Smooth muscle cell (in vitro differentiated cells): Measurements from ENCODE around the gene ASAP3. TPM values are rescaled to one million over a fixed set of nuclear protein-coding genes. Genes with fewer than 3 reads are reported as not detected.

Experiments
- DNase-seq: peaks from one replicate; lab custom pipeline; 2025; ENCODE audit not compliant: unreplicated experiment; lab: John Stamatoyannopoulos, UW
- H2AFZ ChIP-seq: fragments of 200-600 bp; sonication (generic); 2 replicates; pipeline ENCODE4 v1.6.0; 2016; ENCODE audit warnings: antibody characterized with exemption, low read depth, mild to moderate bottlenecking
- H3F3A ChIP-seq: fragments of 200-600 bp; sonication (generic); 2 replicates; pipeline ENCODE4 v1.6.0; 2017; ENCODE audit warnings: antibody characterized with exemption, low read depth
- H3K27ac ChIP-seq: fragments of 200-600 bp; sonication (generic); 2 replicates; pipeline ENCODE4 v1.5.1; 2016; ENCODE audit warnings: low read depth, mild to moderate bottlenecking
- H3K27me3 ChIP-seq: fragments of 200-600 bp; sonication (generic); 2 replicates; pipeline ENCODE4 v1.6.1; 2016; ENCODE audit warnings: low read depth, mild to moderate bottlenecking
- H3K36me3 ChIP-seq: fragments of 200-600 bp; sonication (generic); 2 replicates; pipeline ENCODE4 v1.5.1; 2016; ENCODE audit warnings: low read depth
- H3K4me1 ChIP-seq: fragments of 200-600 bp; sonication (generic); 2 replicates; pipeline ENCODE4 v1.5.1; 2016; ENCODE audit warnings: low read depth
- H3K4me2 ChIP-seq: fragments of 200-600 bp; sonication (generic); 2 replicates; pipeline ENCODE4 v1.6.0; 2016; ENCODE audit warnings: mild to moderate bottlenecking
- H3K4me3 ChIP-seq: fragments of 200-600 bp; sonication (generic); 2 replicates; pipeline ENCODE4 v1.5.1; 2016; ENCODE audit warnings: mild to moderate bottlenecking
- H3K79me2 ChIP-seq: fragments of 200-600 bp; sonication (generic); 2 replicates; pipeline ENCODE4 v1.6.0; 2016; ENCODE audit warnings: low read depth, mild to moderate bottlenecking
- H3K9ac ChIP-seq: fragments of 200-600 bp; sonication (generic); 2 replicates; pipeline ENCODE4 v1.6.0; 2016; ENCODE audit warnings: low read depth
- H3K9me3 ChIP-seq: fragments of 200-600 bp; sonication (generic); replicated peaks from 2 replicates; pipeline ENCODE4 v1.5.1; 2016; ENCODE audit warnings: low read depth
- H4K20me1 ChIP-seq: fragments of 200-600 bp; sonication (generic); 2 replicates; pipeline ENCODE4 v1.6.0; 2016; ENCODE audit warnings: low read depth
- CTCF ChIP-seq: fragments of 200-600 bp; sonication (generic); IDR thresholded peaks from 2 replicates; pipeline ENCODE4 v1.5.1; 2017; ENCODE audit warnings: borderline replicate concordance, mild to moderate bottlenecking, antibody characterized with exemption; ENCODE audit not compliant: insufficient read depth, poor library complexity, severe bottlenecking
- WGBS: methylation state at CpG from one replicate; pipeline ENCODE4 v1.1.7; 2016; ENCODE audit warnings: low lambda C conversion rate; 5-methylcytosine and 5-hydroxymethylcytosine counted together
- polyA plus RNA-seq: library from polyadenylated mRNA; unstranded; fragments of >200 nt; fragmentation: Nextera tagmentation; extraction: Ambion mirVana; gene quantifications from 2 replicates; pipeline ENCODE4 v1.2.1, GENCODE V29; 2016
- total RNA-seq: library from RNA; depleted of rRNA; stranded (reverse); fragments of >200 nt; gene quantifications from 2 replicates; pipeline ENCODE4 v1.2.3, GENCODE V29; 2014

Gene ASAP3
- total and polyA plus RNA-seq, 2 experiments from 2014 or later: 16.3 to 28.9 TPM

DNA sequence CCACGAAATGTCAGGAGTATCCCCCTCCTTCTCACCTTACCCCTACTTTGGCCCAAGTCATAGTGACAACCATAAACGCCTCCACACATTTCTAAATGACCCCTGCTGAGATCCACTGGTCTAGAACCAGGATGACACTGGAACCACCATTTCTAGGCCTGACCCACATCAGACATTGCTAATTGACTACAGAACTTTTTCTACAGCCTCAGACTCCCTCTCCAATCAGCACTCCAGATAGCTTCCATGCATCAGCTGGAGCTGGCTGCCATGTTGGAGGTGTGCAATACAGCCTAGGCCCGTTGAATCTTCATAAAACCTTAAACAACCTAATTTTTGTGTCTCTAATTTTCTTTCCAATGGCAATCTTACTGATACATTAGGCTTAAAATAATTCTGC, 78.0 kb downstream of the ASAP3 start:
- Histone ChIP-seq H2AFZ (no peak overlapping the region), H3K27ac (no peak overlapping the region), H3K9me3 (no peaks in the 10 kb centered on the region), H3F3A (peaks cover 30% of the 10 kb centered on the region), H3K4me1 (peaks cover 7% of the 10 kb centered on the region), H3K36me3 (no peaks in the 10 kb centered on the region), H3K79me2 (no peaks in the 10 kb centered on the region), H3K4me2 (no peak overlapping the region), H3K4me3 (no peak overlapping the region), H4K20me1 (no peaks in the 10 kb centered on the region), H3K27me3 (no peaks in the 10 kb centered on the region), H3K9ac (no peak overlapping the region)
- no peak for DNase-seq
- no peak for TF ChIP-seq CTCF
- WGBS: 93% methylated on average over 3 of the region's 3 CpGs

DNA sequence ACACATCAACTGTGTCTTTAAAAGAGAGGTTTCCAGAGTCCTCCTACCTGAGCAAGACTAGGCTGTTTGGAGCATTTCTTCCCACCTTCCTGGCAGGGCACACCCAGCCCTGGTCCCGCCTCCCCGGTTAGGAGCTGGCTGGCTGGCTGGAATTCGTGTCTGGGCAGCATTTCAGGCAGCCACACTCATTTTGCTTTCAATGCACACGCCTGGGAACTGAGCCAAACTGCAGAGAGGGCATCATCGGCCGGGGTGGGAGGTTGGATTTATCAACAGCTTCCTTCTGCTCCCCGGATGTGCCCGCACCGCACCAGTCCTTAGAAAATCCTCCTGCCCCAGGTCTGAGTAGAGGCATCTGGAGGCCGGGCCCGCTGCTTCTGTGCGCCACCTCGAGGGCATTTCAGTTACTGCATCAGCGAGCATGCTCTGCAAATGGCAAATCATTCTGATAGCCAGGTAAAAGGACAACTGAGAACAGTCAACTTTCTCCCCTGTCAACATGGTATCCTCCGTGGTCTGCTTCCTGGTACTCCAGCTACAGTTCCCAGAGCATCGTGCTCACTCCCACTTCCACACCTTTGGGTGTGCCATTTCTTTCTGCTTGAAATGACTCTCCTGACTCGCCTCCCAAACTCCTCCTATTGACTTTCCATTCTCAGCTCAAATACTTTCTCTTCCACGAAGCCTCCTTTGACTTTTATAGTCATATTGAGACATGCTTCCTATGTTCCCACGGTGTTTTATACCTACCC, 80.1 kb downstream of the ASAP3 start:
- H3K79me2 ChIP-seq: no peaks in the 10 kb centered on the region
- H3K36me3 ChIP-seq: no peaks in the 10 kb centered on the region
- peak overlapping the region; percentile 81 for H3K27ac ChIP-seq
- no peak overlapping the region for H3K4me3 ChIP-seq
- 11% methylated on average over 19 of the region's 19 CpGs for WGBS
- H3K9me3 ChIP-seq: no peaks in the 10 kb centered on the region
- no peaks in the 10 kb centered on the region for H3K27me3 ChIP-seq
- peaks cover 7% of the 10 kb centered on the region for H3K4me1 ChIP-seq
- DNase-seq: peak; percentile 65
- H3K4me2 ChIP-seq: peak overlapping the region; percentile 69
- H4K20me1 ChIP-seq: no peaks in the 10 kb centered on the region
- no peak overlapping the region for H2AFZ ChIP-seq
- TF ChIP-seq CTCF: peak; percentile 93
- peak overlapping the region; percentile 21 for H3K9ac ChIP-seq
- peaks cover 29% of the 10 kb centered on the region for H3F3A ChIP-seq

- H3F3A ChIP-seq: peaks cover 29% of the 10 kb centered on the region
- H3K36me3 ChIP-seq: no peaks in the 10 kb centered on the region
- peaks cover 7% of the 10 kb centered on the region for H3K4me1 ChIP-seq
- H3K4me3 ChIP-seq: no peak overlapping the region
- no peak for TF ChIP-seq CTCF
- H3K27me3 ChIP-seq: no peaks in the 10 kb centered on the region
- peak overlapping the region; percentile 81 for H3K27ac ChIP-seq
- H3K9me3 ChIP-seq: no peaks in the 10 kb centered on the region
- no peaks in the 10 kb centered on the region for H3K79me2 ChIP-seq
- WGBS: 79% methylated on average over 4 of the region's 4 CpGs
- peak overlapping the region; percentile 21 for H3K9ac ChIP-seq
- no peak overlapping the region for H2AFZ ChIP-seq
- DNase-seq: no peak
- H4K20me1 ChIP-seq: no peaks in the 10 kb centered on the region
- H3K4me2 ChIP-seq: peak overlapping the region; percentile 69
These were observed 80.6 kb downstream of the ASAP3 start for GRCh38 chr1:23403355-23403734.

DNA sequence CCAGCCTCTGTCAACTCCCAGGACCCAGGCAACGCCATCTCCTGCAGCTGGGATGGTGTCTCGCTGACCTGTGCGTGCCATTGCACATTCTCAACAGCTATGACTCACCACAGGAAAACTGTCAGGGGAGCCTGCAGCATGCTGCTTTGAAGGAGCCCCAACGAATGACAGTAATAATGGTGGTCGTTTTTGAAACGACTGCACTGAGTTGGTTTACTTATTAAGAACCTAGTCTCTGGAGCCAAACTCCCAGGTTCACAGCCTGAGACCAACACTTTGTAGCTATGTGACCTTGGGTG, 81.0 kb downstream of the ASAP3 start:
- Histone ChIP-seq H3K4me3 (no peak overlapping the region), H3K4me2 (peak overlapping the region; percentile 69), H3K9ac (peak overlapping the region; percentile 21), H2AFZ (no peak overlapping the region), H3K27me3 (no peaks in the 10 kb centered on the region), H3K79me2 (no peaks in the 10 kb centered on the region), H4K20me1 (no peaks in the 10 kb centered on the region), H3K9me3 (no peaks in the 10 kb centered on the region), H3K36me3 (no peaks in the 10 kb centered on the region), H3K27ac (peak overlapping the region; percentile 81), H3F3A (peaks cover 29% of the 10 kb centered on the region), H3K4me1 (peaks cover 7% of the 10 kb centered on the region)
- no peak for TF ChIP-seq CTCF
- DNase-seq: no peak
- WGBS: 16% methylated on average over 6 of the region's 6 CpGs
